A204.1 (cell line): ENCODE results near the gene HRH3.

Source experiments
- FAIRE-seq: peaks from 2 replicates; lab custom pipeline; 2012; peaks lifted over from hg19 to GRCh38; lab: Jason Lieb, UNC

The HRH3 gene

DNA sequence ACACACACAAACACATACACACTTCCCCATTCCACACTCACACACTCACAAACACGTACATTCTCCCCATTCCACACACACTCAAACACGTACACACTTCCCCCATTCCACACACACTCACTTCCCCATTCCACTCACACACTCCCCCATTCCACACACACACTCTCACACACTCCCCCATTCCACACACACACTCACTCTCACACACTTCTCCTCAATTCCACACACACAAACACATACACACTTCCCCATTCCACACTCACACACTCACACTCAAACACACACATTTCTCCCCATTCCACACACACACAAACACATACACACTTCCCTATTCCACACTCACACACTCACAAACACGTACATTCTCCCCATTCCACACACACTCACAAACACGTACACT is 9.6 kb upstream of the HRH3 start:
- FAIRE-seq, result no peak

DNA sequence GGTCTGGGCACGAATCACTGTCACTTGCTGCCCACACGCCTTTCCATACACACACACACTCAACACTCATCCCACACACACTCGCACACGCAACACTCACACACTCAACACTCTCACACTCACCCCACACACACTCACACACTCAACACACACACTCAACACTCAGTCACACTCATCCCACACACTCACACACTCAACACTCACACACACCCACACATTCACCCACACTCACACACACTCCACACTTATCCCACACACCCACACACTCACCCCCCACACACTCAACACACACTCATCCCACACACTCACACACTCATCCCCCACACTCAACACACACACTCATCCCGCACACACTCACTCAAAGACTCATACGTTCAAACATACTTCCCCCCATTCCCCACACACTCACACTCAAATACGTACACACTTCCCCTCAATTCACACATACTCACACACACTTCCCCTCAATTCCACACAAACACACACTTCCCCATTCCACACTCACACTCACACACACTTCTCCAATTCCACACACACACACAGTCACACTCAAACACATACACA is 9.0 kb upstream of the HRH3 start:
- no peak for FAIRE-seq

DNA sequence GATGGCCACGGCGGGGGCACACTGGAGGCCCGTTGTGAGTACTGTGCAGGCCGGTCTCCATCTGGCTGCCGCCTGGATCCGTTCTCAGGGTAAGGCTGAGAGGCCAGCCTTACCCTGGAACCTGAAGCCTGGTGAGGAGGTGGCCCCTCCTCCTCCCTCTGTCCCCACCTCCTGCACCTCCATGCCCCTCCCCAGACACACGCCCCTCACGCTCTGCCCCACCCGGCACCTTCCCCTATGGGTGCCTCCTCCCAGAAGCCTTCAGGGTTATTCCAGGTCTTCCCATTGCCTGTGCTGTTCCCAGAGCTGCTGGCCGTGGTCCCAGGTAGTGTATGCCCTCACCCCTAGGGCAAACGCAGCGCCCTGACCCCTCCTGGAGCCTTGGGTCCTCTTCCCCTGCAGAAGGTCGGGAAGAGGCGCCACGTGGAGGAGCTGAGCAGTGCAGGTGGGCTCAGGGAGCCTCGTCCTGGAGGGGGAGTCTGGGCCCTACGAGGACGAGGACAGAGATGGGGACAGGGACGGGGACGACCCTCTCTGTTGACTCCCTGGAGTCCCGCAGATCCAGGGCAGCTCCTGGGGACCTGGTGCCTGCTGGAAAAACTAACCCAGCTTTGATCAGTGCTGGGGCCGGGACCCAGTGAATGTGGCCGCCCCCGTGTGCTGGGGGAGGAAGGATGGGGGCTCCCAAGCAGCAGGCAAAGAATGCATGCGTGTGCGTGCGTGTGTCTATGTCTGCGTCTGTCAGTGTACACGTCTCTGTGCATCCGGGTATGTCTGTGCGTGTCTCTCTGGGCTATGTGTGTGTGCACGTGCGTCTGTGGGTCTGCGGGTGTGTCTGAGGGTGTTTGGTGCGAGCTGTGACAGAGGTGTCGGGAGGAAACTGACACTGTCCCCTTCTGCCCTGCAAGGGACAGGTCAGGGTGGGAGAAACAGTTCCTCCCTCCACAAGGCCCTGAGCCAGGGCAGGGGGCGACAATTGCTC is 8.2 kb upstream of the HRH3 start:
- FAIRE-seq, result no peak

DNA sequence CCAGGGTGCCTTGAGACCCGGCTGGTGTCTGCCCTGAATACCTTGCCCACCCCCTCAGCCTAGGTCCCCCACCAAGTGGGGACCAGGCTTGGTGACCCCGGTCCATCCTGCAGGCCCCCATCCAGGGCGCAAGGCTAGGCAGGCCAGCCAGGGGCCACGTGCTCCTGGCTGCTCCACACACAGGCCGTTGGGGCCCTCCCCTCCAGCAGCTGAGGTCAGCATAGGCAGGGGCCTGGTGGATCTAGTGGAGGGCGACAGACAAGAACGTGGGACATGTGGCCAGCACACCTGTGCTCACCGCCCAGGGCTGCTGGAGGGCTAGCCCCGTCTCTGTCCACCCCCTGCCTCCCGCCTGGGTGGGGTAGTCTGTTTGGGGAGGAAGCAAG is 7.5 kb upstream of the HRH3 start:
- FAIRE-seq, result no peak

DNA sequence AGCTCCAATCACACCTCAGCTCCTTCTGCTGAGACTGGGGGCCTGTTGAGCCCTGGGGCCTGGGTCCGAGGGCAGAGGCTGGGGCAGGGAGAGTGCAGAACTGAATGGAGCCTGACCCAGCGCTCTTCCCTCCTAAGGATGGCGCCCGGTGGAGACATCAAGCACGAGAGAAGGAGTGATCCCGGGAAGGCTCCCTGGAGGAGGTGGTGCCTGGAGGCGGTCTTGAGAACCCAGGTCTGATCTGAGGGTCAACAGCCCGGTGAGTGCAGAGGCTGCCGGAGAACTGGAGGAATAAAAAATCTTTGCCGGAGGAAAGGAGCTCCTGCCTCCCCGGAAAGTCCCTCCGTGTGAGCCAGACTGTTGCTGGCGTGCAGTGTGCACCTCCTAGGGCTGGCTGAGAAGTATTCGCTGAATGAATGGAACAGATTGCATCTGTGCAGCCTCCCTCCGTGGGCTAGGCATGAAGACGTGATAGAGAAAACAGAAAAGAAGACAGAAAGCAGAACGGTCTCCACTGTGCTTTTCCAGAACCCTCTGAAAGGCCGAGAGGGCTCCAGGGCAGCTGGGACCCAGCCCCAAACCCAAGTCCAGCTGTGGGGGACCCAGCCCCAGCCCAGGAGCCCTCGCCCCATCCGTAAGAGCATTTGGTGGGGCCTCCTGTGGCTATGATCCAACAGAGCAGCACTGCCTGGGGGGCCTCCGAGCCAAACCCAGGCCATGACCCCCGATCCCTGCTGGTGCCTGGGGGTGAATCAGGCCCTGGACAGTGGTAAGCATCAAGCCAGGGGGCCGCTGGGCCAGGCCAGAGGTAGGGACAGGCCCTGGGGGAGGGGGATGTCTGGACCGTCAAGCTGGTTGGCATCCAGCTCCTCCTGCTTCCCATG is 6.9 kb upstream of the HRH3 start:
- no peak for FAIRE-seq

DNA sequence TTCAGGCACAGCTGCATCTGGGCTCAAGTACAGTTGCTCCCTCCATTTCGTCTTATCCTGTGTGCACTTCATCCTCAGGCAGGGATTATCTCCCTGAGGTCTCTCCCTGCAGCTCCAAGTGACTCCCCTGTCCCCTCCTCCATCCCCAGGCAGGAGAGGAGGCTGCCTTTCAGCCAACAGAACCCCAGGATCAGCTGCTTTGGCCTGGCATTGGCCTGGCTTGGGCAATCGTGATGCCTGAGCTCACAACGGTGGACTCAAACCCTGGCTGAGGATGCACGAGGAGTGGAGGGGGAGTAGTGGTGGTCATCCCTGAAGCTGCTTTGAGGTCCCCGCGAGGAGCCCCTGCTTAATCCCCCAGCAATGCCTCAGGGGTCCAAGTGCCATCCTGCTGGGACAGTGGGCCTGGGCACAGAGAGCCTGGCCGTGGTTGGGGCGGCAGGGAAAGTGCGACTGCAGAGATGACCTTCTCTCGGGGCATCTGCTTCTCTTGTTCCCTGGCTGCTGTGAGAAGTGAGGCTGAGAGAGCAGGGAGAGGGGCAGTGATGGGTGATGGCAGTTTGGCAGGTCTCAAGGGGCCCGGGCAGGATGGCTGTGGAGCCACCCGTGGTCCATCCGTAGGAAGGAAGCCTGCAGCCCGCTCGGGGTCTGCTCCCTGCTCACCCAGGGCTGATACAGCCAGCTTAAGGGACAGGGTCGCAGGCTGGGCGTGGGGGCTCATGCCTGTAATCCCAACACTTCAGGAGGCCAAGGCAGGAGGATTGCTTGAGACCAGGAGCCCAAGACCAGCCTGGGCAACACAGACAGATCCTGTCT is 6.0 kb upstream of the HRH3 start:
- no peak for FAIRE-seq

DNA sequence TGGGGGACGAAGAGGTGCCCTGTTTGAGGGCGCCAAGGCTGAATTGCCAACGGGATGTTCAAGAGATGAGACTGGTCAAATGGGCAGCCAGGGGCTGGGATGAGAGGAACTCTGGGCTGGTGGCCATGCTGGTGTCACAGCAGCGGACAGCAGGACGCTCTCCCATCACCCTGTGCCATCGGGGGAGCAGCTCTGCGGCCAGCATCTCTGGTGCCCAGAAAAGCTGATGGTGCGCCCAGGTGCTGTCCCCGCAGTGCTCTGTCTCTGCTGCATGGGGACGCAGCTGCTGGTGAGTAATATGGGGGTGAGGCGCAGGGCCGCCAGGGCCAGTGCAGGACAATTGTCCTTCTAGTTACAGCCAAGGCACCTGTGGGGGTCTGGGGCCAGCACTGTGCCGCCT is 4.9 kb upstream of the HRH3 start:
- no peak for FAIRE-seq

DNA sequence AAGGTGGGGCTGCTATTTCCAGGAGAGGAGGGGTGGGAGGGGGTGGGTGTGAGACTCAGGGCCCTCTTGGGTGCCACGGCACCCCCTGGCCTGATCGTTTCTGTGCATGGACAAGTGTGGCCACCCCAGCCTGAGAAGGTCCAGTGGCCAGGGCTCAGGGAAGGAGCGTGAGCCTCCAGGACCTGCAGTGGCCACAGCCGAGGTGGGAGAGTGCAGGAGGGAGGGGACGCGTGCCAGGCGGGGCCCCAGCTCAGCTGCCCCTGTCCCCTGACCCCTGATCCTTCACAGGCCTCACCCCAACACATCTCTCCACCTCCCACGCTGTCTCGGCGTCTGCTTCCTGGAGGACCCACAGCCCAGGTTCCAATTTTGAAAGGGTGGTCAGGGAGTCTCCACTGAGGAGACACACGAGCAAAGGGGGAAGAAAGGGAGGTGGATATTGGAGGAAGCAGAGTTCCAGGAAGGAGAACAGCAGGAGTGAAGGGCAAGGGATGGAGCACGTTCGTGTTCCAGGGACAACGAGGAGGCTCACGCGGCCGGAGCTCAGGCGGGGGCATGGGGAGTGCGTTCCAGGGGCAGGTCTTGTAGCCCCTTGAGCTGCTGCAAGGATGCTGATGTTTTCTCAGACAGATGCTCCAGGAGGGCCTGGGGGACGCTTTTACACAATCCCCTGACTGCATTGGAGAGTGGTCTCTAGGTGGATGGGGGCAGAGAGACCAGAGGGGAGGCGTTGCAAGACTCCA is 4.2 kb upstream of the HRH3 start:
- FAIRE-seq, result no peak

DNA sequence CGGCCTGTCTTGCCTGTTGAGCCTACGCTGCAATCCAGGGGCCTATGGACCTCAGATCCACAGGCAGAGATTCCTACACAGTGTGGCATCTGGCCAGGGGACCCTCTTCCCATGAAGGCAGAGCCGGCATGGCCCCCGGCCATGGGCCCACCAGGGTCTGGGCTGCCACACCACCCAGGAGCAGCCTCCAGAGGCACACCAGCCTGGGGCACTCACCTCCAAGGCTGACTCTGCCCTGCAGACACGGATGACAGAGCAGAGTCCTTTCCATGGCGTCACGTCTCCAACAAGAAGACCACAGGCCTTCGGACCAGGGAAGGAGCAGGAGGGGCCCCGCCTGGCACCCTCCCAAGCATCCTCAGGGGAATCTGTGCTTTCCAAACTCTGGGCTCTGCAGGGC is 3.5 kb upstream of the HRH3 start:
- FAIRE-seq, result no peak

DNA sequence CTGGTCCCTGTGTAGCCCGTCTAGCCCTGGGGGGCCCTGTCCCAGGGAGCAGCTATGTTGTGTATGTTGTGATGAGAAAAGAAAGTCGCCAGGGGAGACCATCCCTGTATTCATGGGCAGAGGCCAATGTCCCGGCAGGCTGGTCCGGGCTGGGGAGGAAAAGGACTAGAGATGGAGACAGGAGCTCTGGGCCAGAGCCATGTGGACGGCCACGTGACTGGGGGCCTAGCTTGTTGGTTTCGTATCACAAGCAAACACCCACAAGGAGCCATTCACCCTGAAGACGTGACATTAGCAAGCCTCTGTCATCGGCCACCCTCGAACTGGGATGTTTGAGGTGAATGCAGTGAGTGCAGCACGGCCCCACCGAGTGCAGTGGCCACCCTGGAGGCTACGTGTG is 2.9 kb upstream of the HRH3 start:
- FAIRE-seq, result no peak

DNA sequence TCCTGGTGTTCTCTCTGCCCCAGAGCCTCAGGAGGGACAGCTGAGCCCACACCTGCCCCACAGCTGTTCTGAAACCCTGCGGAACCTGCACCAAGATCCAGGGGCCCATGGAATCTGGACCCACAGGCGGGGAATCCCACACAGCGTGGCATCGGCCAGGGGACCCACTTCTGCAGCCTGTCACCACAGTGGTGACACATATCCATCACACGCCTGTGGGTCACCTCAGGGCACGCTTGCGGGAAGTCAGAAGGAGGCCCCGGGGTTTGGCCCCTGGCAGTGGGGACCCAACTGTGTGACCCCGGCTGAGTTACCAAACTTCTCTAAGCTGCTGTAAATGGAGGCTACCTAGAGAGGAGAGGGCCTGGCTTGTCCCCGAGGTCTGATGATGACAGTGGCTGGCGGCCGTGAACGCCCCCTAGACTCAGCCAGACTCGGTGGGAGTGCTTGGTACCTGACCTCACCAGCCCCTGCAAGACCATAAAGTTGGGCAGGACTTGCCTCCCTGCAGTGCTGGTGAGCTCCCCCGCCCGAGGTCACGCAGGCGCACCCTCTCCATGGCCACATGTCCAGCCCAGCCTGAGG is 2.3 kb upstream of the HRH3 start:
- no peak for FAIRE-seq

DNA sequence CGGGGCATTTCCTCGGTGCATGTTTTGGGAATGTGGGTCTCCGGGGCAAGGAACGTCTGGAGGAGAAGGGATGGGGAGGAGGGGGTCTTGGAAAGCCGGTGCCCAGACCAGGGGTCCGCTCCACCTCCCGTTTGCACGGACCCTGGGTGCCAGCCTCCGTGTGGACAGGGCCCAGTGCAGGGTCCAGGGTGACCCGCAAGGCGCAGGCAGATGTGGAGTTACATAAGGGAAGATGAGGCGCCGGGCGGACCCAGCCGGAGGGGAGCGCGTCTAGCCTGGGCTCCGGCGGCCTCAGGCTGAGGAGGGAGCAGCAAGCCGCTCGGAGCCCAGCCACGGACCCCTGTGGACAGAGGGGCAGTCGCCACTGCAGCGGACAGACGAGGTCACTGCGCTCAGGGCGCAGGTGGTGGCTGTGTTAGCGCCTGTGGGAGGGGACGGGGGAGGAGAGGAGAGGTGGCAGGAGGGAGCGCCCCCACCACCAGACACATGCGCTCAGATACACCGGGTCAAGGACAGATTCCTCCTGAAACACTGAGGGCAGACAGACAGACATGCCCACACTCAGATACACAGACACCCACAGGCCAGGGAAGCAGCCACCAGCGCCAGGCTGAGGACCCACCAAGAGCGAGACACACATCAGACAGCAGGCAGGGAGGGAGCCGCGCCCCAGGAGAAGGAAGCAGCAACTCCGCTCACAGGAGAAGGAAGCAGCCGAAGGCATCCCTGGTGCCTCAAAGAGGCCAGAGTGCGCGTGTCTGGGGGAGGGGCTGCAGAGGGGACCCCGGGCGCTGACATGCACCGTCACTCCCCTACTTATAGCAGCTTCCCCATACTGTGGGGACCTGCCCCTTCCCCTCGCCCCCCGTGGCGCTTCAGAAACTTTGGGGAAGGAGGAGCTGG is 839 bp upstream of the HRH3 start:
- FAIRE-seq, result no peak

DNA sequence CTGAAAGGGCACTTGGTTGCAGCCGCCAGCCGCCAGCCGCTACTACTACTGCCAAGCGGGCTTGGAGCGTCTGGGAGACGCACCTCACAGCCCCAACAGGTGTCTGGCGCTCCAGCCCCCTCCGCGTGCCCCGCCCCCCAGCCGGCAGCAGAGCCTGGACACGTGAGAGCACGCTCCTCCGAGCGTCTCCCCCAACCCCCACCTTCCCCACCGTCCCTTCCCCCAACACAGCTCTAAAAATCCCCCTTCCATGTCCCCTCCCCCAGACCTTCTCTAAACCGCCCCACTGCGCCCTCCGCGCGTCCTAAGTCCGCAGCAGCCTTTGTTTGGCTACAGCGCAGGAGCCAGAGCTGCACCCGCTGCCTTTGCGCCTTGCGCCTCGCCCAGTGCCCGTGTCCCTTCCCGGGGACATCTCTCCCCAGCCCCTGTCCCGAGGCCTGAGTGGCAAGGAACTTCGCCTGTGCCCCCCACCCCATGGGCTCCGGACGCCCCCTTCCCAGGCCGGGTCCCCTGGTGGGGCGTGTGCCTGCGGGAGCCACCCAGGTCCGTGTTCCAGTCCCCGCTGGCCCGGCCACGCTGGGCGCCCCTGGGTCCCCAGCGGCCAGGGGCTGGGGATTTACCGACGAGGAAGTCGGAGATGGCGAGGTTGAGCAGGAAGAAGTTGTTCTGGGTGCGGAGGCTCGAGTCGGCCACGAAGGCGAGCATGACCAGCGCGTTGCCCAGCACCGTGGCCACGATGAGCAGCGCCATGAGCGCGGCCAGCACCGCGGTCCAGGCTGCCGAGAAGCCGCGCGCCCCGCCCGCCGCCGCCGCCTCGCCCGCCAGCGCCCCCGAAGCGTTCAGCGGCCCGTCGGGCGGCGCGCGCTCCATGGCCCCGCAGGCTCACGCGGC is 732 bp downstream of the HRH3 start:
- FAIRE-seq, result no peak

DNA sequence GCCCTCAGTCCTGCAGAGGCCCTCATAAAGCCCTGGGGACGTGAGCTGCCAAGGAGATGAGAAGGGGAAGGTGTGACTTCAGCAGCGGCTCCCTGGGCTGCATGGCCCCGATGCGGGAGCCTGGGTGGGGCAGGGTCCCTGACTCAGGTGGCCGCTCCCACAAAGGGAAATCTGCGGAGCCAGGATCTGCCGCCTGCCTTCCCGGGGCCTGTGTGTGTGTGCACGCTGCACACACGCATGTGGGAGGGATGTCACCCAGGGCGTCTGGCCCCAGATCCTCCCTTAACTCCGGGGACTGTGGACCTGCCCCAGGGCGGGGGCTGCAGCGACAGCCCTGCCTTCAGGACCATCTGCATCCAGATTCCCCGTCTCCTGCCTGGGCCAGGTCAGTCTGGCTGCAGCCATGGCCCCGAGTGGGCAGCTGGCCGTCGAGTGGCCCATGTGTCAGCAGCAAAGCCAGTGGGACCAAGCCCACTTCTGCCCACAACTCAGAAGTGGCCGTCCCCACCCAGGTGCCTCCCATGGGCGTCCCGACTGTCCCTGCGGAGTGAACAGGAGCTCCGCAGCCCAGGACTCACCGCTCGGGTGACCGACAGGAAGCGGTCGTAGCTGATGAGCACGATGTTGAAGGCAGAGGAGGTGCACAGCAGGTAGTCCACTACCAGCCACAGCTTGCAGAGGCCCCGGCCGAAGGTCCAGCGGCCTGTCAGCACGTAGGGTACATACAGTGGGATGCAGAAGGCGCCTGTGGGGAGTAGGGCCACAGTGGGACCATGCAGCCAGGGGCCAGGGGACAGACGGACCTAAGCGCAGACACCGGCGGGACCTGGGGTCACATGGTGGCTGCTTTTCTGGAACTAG is 1.9 kb downstream of the HRH3 start:
- FAIRE-seq, result no peak

DNA sequence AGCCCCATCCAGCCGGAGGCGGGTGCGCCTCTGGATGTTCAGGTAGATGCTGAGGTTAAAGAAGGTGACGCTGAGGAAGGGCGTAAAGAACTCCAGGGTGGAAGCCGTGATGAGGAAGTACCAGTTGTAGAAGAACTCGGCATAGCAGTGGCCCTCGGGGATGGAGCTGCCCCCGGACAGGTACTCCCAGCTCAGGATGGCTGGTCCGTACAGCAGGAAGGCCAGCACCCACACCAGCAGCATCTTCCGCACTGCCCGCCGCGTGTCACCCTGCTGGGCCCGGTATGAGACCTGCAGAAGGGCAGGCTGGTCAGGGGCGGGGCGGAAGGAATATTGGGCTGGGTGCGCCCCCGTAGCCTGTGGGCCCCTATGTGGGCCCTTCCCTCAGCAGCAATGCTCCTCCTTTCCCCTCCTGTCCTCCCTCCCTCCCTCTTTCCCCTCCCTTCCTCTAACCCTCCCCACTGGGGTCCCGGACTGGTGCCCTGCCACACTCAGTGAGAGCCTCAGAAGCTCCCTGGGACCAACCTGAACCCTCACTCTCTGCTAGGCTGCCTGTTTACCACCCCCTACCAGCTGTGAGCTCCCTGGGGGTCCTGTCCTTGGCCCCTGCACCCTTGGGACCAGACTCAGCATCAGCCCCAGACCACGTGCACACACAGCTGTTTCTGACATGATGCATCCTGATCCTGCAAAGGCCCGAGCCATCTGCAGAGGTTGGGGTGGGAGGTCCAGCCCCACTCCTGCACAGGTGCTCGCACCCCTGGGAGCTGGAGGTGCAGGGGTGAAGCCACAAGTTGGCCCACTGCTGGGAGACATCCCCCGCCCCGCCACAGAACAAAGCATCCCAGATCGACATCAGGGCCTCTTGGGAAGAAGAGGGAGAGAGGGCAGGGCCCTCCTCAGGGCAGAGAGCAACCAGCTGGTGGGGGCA is 3.2 kb downstream of the HRH3 start:
- no peak for FAIRE-seq

DNA sequence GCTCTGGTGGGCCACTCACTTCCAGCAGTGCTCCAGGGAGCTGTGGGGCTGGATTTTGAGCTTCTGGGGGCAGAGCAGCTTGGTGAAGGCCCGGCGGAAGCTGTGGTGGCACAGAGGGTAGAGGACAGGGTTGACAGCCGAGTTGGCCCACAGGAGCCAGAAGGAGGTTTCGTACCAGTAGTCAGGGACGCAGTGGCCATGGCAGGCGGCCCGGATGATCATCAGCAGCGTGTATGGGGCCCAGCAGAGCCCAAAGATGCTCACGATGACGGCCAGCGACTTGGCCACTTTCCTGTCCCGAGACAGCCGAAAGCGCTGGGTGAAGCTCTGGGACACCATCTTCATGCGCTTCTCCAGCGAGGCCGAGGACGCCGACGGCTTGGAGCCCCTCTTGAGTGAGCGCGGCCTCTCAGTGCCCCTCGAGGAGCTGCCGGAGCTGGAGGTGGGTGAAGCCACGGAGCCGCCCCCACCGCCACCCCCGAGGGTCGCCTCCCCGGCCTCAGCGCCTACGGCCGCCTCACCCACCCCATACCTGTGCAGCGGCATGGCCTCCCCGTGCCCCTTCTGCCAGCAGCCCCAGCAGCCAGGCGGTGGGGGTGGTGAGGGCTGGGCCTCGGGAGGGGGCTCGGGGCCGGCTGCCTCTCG is 4.0 kb downstream of the HRH3 start:
- FAIRE-seq, result no peak
